HG03442 (cell line): ENCODE measurements around the gene CAV1.
A peak's percentile ranks its signal among the peaks of the same experiment; 100 is the strongest.
"Not testable (repeated sequence)": the region's sequence is repeated elsewhere in the genome, so short reads cannot be mapped to it uniquely, and the experiment has no call there.

Experiments used
- ATAC-seq: cut with Tn5 transposase; IDR thresholded peaks from one replicate; pipeline ENCODE4 v1.9.1; 2021; ENCODE audit warnings: mild to moderate bottlenecking, moderate library complexity; ENCODE audit not compliant: unreplicated experiment

CAV1 gene

GRCh38 chr7:116577320-116577871 lies 52.6 kb downstream of the CAV1 start:
- ATAC-seq, result peak; percentile 93

GRCh38 chr7:116578526-116578925 lies 53.7 kb downstream of the CAV1 start:
- ATAC-seq, result no peak

- ATAC-seq, result no peak
These were observed 54.5 kb downstream of the CAV1 start for GRCh38 chr7:116579322-116579721.

- ATAC-seq, result no peak
These were observed 55.0 kb downstream of the CAV1 start for GRCh38 chr7:116579835-116580234.

- ATAC-seq, result no peak
These were observed 57.4 kb downstream of the CAV1 start for GRCh38 chr7:116582164-116582732.

- peak; percentile 24 for ATAC-seq
These were observed 58.1 kb downstream of the CAV1 start for GRCh38 chr7:116582806-116583444.

GRCh38 chr7:116583653-116584052 lies 58.8 kb downstream of the CAV1 start:
- peak; percentile 93 for ATAC-seq

GRCh38 chr7:116584721-116585120 lies 59.9 kb downstream of the CAV1 start:
- no peak for ATAC-seq

- ATAC-seq, result no peak
These were observed 60.6 kb downstream of the CAV1 start for GRCh38 chr7:116585392-116585791.

- no peak for ATAC-seq
These were observed 61.1 kb downstream of the CAV1 start for GRCh38 chr7:116585967-116586366.

- ATAC-seq, result not testable (repeated sequence)
These were observed 62.4 kb downstream of the CAV1 start for GRCh38 chr7:116587200-116587599.

- peak; percentile 66 for ATAC-seq
These were observed 63.4 kb downstream of the CAV1 start for GRCh38 chr7:116588225-116588624.

- ATAC-seq, result no peak
These were observed 64.1 kb downstream of the CAV1 start for GRCh38 chr7:116588641-116589594.

- no peak for ATAC-seq
These were observed 66.6 kb downstream of the CAV1 start for GRCh38 chr7:116591202-116592040.

- no peak for ATAC-seq
These were observed 67.2 kb downstream of the CAV1 start for GRCh38 chr7:116592041-116592355.

GRCh38 chr7:116592445-116592844 lies 67.6 kb downstream of the CAV1 start:
- no peak for ATAC-seq

GRCh38 chr7:116593359-116594075 lies 68.7 kb downstream of the CAV1 start:
- no peak for ATAC-seq

- ATAC-seq, result no peak
These were observed 70.2 kb downstream of the CAV1 start for GRCh38 chr7:116595063-116595462.

GRCh38 chr7:116597384-116597783 lies 72.5 kb downstream of the CAV1 start:
- ATAC-seq, result no peak

- no peak for ATAC-seq
These were observed 73.4 kb downstream of the CAV1 start for GRCh38 chr7:116598278-116598677.
